ENCODE measurements around the gene PHF2. TPM values are rescaled to one million over a fixed set of nuclear protein-coding genes. Genes with fewer than 3 reads are reported as not detected.

The PHF2 gene
- total RNA-seq, 3 donors from 2014 or later, result 24.8 to 26.9 (median 25.9) TPM

GRCh38 chr9:93650448-93650847 lies 74.1 kb downstream of the PHF2 start:
- intact Hi-C loops (cut with DNase I; ENCODE audit: low total_unique reads), result no loop called here
- no peak overlapping the region for H3K27ac ChIP-seq
- H3K4me1 ChIP-seq, result no peaks in the 10 kb centered on the region
- no peaks in the 10 kb centered on the region for H3K9me3 ChIP-seq
- H3K4me3 ChIP-seq, result no peak overlapping the region
- no peaks in the 10 kb centered on the region for H3K27me3 ChIP-seq
- TF ChIP-seq POLR2AphosphoS5 (IDR thresholded peaks at IDR 0.05) (no peak), CTCF (IDR thresholded peaks at IDR 0.05) (no peak), POLR2A (IDR thresholded peaks at IDR 0.05) (no peak)
- peak in 1 of 2 donors; percentile 47 for DNase-seq (ENCODE audit: low spot score in 2 of 2)
- H3K36me3 ChIP-seq, result peaks cover 8% of the 10 kb centered on the region

GRCh38 chr9:93651521-93651950 lies 75.2 kb downstream of the PHF2 start:
- TF ChIP-seq CTCF (IDR thresholded peaks at IDR 0.05) (no peak), POLR2AphosphoS5 (IDR thresholded peaks at IDR 0.05) (no peak), POLR2A (IDR thresholded peaks at IDR 0.05) (no peak)
- Histone ChIP-seq H3K4me3 (no peak overlapping the region), H3K27ac (no peak overlapping the region), H3K27me3 (no peaks in the 10 kb centered on the region), H3K9me3 (no peaks in the 10 kb centered on the region), H3K36me3 (peaks cover 10% of the 10 kb centered on the region), H3K4me1 (no peaks in the 10 kb centered on the region)
- intact Hi-C loops (cut with DNase I; ENCODE audit: low total_unique reads), result no loop called here
- no peak for DNase-seq (ENCODE audit: low spot score in 2 of 2)

GRCh38 chr9:93652604-93653592 lies 76.5 kb downstream of the PHF2 start:
- no peaks in the 10 kb centered on the region for H3K27me3 ChIP-seq
- no peaks in the 10 kb centered on the region for H3K4me1 ChIP-seq
- no peaks in the 10 kb centered on the region for H3K9me3 ChIP-seq
- H3K4me3 ChIP-seq, result no peak overlapping the region
- H3K36me3 ChIP-seq, result peaks cover 10% of the 10 kb centered on the region
- H3K27ac ChIP-seq, result no peak overlapping the region
- DNase-seq (ENCODE audit: low spot score in 2 of 2), result peak in 1 of 2 donors; percentile 38
- TF ChIP-seq CTCF (IDR thresholded peaks at IDR 0.05) (no peak), POLR2AphosphoS5 (IDR thresholded peaks at IDR 0.05) (no peak), POLR2A (IDR thresholded peaks at IDR 0.05) (no peak)
- intact Hi-C loops (cut with DNase I; ENCODE audit: low total_unique reads), result no loop called here

GRCh38 chr9:93653760-93654159 lies 77.4 kb downstream of the PHF2 start:
- DNase-seq (ENCODE audit: low spot score in 2 of 2), result peak in 1 of 2 donors; percentile 40
- Histone ChIP-seq H3K36me3 (peaks cover 10% of the 10 kb centered on the region), H3K4me3 (no peak overlapping the region), H3K9me3 (no peaks in the 10 kb centered on the region), H3K4me1 (no peaks in the 10 kb centered on the region), H3K27me3 (no peaks in the 10 kb centered on the region), H3K27ac (no peak overlapping the region)
- intact Hi-C loops (cut with DNase I; ENCODE audit: low total_unique reads), result no loop called here
- no peak for TF ChIP-seq CTCF (IDR thresholded peaks at IDR 0.05)
- no peak for TF ChIP-seq POLR2AphosphoS5 (IDR thresholded peaks at IDR 0.05)
- no peak for TF ChIP-seq POLR2A (IDR thresholded peaks at IDR 0.05)

GRCh38 chr9:93654351-93654961 lies 78.1 kb downstream of the PHF2 start:
- intact Hi-C loops (cut with DNase I; ENCODE audit: low total_unique reads), result no loop called here

More at GRCh38 chr9:93654351-93654961, 78.1 kb downstream of the PHF2 start:
- Histone ChIP-seq H3K27ac (no peak overlapping the region), H3K9me3 (no peaks in the 10 kb centered on the region), H3K27me3 (no peaks in the 10 kb centered on the region), H3K4me3 (no peak overlapping the region), H3K36me3 (peaks cover 10% of the 10 kb centered on the region), H3K4me1 (no peaks in the 10 kb centered on the region)
- peak in 1 of 2 donors; percentile 28 for DNase-seq (ENCODE audit: low spot score in 2 of 2)
- no peak for TF ChIP-seq POLR2AphosphoS5 (IDR thresholded peaks at IDR 0.05)
- no peak for TF ChIP-seq POLR2A (IDR thresholded peaks at IDR 0.05)
- TF ChIP-seq CTCF (IDR thresholded peaks at IDR 0.05), result no peak

Data from breast epithelium (tissue), 4 donors.